Measurements from ENCODE around the gene CDHR1.

DNA sequence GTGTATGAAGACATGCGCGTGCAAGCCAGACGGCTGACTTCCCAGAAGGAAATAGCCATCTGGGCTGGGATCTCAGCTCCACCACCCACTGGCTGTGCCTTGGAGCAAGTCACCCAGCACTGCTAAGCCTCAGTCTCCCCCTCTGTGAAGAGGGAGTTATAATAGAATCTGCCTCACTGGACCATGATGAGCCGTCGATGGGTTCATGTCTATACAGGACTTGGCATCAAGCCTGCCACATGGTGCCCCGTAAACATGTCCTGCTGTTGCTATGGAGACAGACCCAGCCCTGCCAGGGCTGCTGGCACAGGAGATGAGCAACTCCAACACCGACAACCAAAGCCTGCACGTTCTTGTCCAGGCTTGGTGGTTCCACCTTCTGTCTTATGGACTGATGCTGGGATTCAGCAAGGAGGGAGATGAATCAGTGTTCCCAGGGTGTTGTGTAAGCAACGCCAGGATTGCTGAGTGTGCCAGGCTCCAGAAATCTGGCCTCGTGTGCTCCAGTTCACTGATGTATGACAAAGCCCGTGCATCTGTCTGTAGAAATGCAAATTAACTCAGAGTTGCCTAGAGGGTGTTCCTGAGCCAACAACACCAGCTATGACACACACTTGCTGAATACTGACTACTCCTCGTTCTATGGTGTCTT is 15.2 kb upstream of the CDHR1 start:
- no peak for TF ChIP-seq POLR2AphosphoS5 (IDR thresholded peaks at IDR 0.05)
- TF ChIP-seq, protein P1, sequence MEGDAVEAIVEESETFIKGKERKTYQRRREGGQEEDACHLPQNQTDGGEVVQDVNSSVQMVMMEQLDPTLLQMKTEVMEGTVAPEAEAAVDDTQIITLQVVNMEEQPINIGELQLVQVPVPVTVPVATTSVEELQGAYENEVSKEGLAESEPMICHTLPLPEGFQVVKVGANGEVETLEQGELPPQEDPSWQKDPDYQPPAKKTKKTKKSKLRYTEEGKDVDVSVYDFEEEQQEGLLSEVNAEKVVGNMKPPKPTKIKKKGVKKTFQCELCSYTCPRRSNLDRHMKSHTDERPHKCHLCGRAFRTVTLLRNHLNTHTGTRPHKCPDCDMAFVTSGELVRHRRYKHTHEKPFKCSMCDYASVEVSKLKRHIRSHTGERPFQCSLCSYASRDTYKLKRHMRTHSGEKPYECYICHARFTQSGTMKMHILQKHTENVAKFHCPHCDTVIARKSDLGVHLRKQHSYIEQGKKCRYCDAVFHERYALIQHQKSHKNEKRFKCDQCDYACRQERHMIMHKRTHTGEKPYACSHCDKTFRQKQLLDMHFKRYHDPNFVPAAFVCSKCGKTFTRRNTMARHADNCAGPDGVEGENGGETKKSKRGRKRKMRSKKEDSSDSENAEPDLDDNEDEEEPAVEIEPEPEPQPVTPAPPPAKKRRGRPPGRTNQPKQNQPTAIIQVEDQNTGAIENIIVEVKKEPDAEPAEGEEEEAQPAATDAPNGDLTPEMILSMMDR (IDR thresholded peaks at IDR 0.05): no peak
- no peak for TF ChIP-seq POLR2A (IDR thresholded peaks at IDR 0.05)

Measured in breast epithelium (tissue), 3 donors.